HG03521 (cell line): Measurements from ENCODE around the gene GSG1.

Experiments
- ATAC-seq: cut with Tn5 transposase; IDR thresholded peaks from one replicate; pipeline ENCODE4 v1.9.1; 2021; ENCODE audit warnings: mild to moderate bottlenecking, moderate library complexity; ENCODE audit not compliant: unreplicated experiment

The GSG1 gene

GRCh38 chr12:13120413-13120812, 16.9 kb upstream of the GSG1 start:
- no peak for ATAC-seq

GRCh38 chr12:13119826-13120225, 16.4 kb upstream of the GSG1 start:
- ATAC-seq, result no peak

GRCh38 chr12:13117029-13117428, 13.6 kb upstream of the GSG1 start:
- ATAC-seq, result no peak

GRCh38 chr12:13116259-13116658, 12.8 kb upstream of the GSG1 start:
- ATAC-seq, result no peak

GRCh38 chr12:13114251-13115052, 11.0 kb upstream of the GSG1 start:
- no peak for ATAC-seq

- no peak for ATAC-seq
Measured at GRCh38 chr12:13112968-13113367, 9.5 kb upstream of the GSG1 start.

GRCh38 chr12:13106666-13107065, 3.2 kb upstream of the GSG1 start:
- no peak for ATAC-seq

- no peak for ATAC-seq
Measured at GRCh38 chr12:13105781-13106180, 2.3 kb upstream of the GSG1 start.

DNA sequence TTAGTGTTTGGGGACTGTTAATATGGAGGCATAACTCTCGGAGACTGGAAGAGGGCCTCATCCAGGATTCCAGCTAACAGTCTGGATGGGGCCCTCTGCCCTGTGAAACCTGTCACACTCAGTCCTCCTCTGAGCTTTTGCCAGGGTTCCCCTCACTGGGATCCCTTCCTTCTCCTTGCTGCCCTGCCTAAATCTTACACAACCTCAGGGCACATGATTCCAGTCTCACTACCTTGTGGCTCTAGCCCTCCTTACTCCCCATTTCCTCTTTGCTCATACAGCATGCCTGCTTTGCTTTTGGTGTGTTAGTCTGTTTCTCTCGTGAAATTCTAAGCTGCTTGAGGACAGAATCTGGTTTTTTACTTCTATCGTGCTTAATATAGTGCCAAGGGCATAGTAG, 942 bp upstream of the GSG1 start:
- ATAC-seq, result no peak

DNA sequence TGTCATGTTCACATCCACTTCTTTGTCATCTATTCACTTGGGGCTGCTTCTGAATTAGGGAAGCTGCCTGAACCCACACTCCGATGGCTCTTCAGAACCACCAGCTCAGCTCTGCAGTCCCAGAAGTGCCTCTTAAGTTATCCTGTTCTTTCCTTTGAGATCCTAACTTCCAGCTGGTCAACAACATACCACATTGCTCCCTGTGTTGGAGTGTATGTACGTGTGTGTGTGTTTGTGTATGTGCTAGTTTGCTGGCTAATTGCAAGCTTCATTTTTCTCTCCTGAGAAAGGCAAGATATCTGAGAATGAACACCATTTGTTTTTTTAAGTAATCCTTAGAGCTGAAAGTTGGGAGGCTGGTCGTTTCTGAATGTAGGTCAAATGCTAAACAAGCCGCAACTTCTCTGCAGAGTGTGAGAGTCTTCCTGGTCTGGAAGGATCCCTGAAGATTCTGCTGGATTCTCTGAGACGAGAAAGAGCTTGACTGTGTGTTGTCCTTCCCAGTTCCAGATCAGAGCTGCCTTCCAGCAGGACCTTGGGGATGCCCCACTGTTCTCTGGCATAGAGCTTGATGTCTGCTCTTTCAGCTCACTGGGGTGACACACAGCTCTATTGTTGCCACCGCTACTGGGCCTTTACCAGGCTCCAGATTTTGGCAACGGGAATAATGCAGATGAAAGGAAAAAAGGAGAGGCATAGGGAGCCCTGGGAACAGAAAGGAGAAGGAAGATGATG, 839 bp downstream of the GSG1 start:
- ATAC-seq, result no peak

- ATAC-seq, result no peak
Measured at GRCh38 chr12:13101821-13102375, 1.6 kb downstream of the GSG1 start.

DNA sequence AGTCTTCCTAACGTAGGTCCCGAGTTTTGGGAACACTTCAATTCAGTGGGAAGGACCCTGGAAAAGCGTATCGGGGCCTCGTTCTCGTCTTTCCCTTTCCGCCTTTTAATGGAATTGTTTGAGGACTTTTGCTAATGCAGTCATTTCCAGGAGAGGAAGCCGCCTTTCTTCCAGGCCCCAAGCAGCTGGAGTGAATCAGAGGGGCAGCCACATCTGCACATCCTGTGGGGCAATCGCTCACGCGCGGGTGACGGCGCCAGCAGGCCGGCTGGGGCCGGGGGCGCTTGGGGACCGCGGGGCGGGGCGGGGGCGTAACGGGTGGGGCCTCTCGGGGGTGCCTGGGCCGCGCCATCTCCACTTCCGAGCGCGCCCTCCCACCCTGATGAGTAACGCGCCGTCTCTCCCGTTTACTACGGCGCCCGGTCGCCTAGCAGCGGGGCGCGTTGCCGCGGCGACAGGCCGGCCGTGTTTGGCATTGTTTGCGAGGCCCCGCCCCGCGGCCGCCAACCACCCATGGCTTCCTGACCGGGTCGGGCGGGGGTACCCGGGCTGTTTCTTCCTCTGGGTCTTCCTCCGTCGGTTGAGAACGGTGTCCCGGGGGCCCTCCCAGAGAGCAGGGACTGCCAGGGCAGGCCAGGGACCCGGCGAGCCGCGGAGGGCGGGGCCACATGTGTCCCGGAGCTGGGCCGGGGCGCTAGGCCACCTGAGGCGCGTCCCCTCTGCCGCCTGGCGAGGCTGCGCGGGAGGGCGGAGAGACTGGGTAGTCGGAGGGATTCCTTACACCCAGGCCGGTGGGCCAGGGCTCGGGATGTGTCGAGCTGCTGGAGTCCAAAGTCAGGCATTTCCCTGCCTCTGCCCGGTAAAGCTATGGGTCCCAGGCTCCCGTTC, 2.3 kb downstream of the GSG1 start:
- peak; percentile 87 for ATAC-seq

GRCh38 chr12:13100605-13100881, 2.9 kb downstream of the GSG1 start:
- ATAC-seq, result no peak

DNA sequence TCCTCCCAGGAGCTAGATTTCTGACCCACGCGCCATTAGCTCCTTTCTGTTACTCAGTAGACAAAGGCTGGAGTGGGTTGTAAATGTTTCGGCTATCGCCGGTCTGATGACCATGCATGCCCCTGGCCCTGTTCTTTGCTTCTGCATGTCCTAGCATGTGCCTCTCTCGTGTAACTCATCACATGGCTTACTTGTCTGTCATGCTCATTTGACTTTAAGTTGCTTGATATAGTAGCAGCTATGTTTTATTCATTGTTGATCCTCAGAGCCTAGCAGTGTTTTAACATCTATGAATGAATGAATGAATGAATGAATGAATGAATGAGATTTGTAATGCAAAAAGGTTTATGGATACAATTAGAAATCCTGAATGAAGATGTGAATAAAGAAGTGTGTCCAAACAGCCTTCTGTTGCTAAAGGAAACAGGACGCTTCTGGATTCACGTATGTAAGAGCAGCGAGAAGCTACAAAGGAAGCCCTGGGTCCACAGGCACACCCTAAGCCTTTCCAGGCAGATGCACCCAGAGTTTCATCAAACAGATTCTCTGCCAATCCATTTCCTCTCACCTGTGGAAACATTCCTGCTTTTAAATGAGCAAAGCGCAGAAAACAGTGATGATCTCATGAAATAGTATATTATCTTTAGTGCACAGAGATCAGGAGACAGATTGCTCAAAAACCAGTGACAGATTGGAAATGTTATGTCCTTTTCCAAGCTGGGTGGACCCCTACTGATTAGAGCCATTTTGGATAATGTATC, 3.4 kb downstream of the GSG1 start:
- ATAC-seq, result no peak

DNA sequence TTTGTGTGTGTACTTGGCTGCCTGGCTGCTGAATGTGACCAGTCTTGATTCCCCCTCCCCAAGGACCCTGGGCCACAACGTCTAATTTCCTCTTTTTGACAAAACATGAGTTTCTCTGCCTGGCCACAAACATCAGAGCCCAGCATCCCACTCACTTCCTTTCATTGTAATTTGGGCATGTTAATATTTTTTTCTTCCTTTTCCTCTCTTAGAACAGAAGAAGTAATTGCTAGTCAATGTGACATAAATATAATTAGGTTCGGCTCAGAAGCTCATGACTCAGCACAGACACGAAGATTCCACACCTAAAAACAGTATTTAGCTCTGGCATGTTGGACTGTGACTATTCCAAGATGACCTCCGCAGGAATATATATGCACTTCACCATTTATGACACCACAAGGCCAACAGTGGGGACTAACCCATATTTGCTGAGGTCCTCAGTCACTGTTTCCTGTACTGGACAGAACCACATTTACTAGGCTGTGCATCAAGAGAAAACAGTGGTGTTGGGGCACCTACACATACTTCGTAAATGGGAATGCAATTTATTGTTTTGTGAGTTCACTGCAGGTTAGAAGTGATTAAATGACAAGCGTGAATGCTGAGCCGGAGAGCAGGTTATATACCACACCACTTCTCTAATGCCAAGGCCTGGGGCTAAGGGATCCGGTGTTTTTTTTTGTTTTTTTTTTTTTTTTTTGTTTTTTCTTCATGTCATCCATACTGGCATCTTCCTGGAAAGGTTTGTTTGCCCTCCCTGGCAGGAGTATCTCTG, 4.2 kb downstream of the GSG1 start:
- no peak for ATAC-seq

DNA sequence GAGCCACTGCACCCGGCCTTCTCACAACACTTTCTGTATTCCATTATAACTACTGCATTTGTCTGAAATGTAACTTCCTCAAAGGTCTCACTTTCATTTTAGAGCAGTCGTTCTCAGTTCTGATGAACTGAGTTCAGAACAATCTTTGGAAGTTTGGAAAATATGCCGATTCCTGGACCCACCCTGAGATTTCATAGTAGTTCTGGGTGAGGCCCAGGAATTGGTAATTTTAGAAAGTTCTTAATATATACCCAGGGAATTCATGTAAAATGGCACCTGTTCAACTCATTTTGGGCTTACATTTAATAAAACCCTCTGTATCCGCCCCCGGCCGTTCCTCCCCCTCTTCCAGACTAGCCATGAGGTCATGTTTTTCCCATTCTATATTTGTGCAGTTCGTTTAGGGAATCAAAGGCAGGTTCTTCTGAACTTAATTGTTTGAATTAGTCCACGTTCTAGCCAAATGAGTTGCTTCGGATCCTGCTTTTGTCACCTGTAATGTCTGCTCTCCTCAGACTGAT, 5.9 kb downstream of the GSG1 start:
- no peak for ATAC-seq

- no peak for ATAC-seq
Measured at GRCh38 chr12:13095266-13095995, 8.0 kb downstream of the GSG1 start.

DNA sequence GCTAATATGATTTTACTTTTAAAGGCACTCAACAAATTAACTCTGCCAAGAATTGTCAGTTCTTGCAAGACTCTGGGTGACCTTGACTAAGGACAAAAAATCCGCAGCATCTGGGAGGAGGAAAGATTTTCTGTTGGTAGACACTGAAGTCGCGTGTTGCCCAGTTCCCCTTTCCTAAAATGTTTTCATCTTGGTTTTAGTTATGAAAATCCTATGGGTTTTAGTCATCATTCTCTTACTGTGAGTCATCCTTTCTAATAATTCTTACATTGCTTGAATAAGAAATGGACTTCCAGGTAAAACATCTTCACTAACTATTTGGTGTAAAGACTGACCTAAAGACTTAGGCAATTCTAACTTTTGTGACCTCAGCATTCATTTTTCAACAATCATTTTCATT, 9.1 kb downstream of the GSG1 start:
- ATAC-seq, result no peak

- ATAC-seq, result no peak
Measured at GRCh38 chr12:13093848-13094220, 9.6 kb downstream of the GSG1 start.
